ENCODE measurements around the gene MYO1E.

The MYO1E gene

DNA sequence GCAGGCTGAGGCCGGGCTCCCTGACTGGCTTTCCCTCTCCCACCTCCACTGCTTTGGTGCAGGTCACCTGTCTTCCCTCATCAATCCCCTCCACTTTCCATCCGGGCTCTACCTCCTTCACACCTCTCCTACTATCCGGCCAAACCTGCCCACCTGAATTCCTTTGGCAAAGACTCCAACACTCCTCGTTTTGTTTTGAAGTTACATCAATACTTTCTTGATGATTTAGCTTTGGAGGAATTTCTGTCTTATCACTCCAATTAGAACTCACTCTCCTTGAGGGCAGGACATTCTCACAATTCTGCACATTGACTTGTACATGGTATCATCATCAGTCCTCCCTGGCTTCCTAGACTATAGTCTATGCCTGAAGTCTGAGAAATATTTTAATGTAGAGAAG, 145.7 kb downstream of the MYO1E start:
- DNase-seq (ENCODE audit: low spot score) = no peak

GRCh38 chr15:59224474-59224873, 148.2 kb downstream of the MYO1E start:
- DNase-seq (ENCODE audit: low spot score) = no peak

- DNase-seq (ENCODE audit: low spot score) = no peak
These were observed 148.9 kb downstream of the MYO1E start for GRCh38 chr15:59223736-59224135.

DNA sequence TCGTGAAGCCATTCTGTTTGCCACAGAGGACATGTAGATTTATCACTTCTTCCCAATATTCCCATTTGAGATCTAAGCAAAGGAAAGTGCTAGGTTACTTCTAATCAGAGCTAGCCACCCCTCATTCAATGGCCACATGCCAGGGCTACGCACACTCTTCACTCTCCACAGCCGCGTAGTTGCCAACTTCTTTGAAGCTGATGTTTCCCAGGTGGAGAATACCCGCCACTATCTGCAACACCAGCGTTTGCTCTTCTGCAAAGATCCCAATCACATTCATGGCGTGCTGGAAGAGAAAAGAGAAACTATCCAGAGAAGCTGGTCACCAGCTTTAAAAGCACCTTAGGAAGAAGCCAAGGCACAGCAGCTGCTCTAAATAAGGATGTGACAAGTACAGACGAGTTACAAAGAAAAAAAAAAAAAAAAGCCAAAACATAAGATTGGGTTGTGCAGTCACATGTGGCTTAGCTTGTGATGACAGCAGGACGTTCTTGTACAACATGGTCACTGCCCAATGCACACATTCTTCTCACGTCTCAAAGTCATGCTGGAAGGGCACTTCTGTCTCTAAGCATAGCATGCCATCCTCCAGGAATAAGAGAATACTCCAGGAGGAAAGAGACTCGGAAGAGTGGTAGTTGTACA, 149.6 kb downstream of the MYO1E start:
- no peak for DNase-seq (ENCODE audit: low spot score)

DNA sequence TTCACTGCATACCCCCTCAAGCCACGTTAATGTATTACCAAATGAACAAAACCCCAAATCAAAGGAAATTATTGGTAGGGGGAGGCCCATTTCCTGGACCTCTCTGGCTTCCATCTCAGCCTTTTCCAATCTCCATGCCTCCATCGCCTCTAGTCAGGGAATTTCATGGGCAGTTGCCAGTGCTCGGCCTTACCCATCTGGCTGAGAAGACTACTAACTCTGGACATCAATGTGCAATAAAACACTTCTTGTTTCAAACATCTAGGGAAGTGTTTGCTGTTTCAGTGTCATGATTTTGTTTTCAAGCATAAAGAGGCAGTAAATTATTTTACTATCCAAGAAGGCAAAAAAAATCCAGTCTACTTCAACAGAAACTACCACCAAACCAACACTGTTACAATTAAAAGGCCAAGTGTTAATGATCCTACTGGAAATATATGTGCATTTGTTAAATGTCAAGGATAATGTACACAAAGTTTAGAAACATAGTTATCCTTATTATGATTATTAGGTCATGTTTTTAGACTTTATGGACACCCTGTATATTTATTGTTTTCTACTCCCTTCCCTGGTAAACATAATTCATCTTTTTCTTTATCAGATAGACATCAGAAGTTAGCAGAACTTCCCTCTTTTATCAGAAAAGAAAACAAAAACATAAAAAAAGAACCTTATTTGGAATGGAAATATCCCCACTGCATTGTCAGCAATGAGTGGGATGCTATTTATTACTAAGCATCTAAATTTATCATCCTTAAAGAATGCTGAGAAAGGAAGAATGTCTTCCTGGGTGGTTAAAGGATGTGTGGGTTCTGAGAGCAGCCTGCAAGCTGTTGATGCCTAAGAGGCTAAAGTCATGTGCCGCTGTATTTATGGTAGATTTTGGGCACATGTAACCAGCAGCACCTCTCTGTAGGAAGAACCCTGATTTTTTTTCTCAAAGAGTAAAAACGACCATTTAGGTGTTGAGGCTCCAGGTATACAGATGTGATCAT, 150.9 kb downstream of the MYO1E start:
- no peak for DNase-seq (ENCODE audit: low spot score)

GRCh38 chr15:59218710-59219109, 154.0 kb downstream of the MYO1E start:
- DNase-seq (ENCODE audit: low spot score) = no peak

GRCh38 chr15:59217876-59218498, 154.7 kb downstream of the MYO1E start:
- no peak for DNase-seq (ENCODE audit: low spot score)

- no peak for DNase-seq (ENCODE audit: low spot score)
These were observed 155.8 kb downstream of the MYO1E start for GRCh38 chr15:59216911-59217310.

DNA sequence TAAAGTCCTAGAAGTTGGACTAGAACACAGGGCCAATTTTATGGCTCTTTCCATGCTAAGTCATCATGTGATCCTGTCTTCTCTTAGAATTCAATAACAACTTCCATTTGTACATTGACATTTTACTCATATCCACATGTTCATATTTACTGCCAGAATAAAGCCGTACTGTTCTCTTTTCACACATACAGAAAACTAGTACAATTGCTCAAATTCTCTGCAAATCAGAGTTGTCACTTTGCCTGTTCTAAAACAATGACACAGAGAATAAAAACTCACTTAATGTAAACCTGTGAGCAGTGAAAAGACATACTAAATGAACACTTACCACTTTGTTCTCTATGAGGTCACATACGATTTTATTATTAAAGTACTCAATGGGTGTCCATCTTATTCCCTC, 162.5 kb downstream of the MYO1E start:
- no peak for DNase-seq (ENCODE audit: low spot score)

- no peak for DNase-seq (ENCODE audit: low spot score)
These were observed 163.9 kb downstream of the MYO1E start for GRCh38 chr15:59208613-59209249.

DNA sequence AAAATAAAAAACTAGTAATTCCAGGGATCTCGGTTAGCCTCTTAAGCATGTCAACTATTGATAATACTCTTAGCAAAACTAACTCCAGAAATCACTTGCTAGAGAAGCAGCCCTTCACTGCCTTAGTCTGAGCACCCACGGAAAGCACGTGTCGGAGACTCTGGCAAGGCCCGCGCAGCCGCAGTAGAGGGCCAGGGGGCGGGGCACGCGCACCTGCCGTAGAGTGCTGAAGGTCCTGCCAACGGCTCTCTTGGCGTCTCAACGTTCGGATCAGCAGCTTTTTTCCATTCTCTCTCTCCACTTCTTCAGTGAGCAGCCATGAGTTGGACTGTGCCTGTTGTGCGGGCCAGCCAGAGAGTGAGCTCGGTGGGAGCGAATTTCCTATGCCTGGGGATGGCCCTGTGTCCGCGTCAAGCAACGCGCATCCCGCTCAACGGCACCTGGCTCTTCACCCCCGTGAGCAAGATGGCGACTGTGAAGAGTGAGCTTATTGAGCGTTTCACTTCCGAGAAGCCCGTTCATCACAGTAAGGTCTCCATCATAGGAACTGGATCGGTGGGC, 166.0 kb downstream of the MYO1E start, which contains the start of gene LDHAL6B:
LDHAL6B (plus strand) TSS at position 221 of the 561 bp plus-strand sequence; CDS start at position 319, 98 bp downstream.
- DNase-seq (ENCODE audit: low spot score) = no peak

DNA sequence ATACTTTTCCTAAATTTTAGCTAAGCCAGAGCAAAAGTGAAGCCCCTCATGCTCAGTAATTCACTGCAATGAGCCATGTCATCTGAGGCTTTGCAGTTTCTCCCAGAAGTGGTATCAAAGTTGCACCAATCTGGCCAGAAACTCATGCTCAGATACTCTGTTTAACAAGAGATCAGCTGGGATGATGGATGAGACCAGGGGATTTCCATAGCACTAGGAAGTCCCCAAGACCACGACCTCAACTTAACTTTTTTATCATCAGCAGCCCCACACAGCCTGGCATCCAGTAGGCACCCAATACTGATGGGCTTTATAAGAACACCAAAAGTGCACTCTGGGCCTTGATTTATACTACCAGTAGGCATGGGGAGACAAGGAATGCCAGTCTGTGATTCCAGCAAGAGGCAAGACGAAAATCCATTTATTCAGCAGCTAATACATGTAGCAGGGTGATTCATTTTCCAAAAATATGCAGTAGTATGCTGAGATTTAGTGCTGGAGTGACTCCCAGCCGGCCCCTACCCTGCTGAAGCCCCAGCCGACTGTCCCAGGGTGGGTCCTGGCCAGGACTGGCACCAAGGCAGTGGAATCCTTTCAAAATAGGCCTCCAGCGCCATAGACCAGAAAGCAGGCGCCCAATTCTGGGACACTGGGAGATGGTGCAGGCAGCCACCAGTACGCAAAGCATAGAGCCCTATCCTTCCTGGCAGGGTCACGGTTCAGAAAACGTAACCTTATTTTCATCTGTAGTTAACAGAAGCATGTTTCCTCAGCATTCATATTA, 166.6 kb downstream of the MYO1E start:
- no peak for DNase-seq (ENCODE audit: low spot score)

DNA sequence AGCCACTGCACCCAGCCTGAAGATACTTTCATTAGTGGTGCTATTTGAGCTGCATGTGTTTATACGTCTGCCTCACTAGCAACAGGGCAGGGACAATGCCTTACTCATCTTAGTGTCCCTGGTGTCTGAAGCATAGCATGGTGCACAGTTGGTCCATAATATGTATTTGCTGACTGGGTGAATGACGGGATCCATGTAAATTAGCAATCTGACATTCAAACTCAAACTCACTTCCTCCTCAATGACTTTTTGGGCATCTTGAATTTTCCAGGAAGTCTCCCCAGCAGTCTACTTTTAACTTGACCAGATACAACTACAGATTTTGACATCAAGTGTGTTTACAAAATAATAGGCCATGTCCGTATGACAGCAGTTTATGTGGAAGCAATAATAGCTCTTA, 169.0 kb downstream of the MYO1E start:
- DNase-seq (ENCODE audit: low spot score) = no peak

DNA sequence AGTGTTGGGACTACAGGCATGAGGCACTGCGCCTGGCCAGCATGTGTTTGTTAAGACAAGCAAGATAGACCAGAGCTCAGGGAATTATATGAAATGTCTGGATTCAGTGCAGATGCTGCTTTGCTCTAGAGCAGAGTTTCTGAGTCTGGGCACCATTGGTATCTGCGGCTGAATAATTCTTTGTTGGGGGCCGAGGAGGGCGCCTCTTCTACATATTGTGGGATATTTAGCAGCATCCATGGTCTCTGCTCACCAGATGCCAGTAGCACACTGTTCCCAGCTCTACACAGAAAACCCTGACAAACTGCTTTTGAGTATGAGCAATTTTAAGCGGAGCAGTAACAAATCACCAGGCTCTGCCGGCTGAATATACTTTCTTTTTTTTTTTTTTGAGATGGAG, 169.7 kb downstream of the MYO1E start:
- DNase-seq (ENCODE audit: low spot score) = no peak

- DNase-seq (ENCODE audit: low spot score) = no peak
These were observed 172.1 kb downstream of the MYO1E start for GRCh38 chr15:59200560-59200959.

DNA sequence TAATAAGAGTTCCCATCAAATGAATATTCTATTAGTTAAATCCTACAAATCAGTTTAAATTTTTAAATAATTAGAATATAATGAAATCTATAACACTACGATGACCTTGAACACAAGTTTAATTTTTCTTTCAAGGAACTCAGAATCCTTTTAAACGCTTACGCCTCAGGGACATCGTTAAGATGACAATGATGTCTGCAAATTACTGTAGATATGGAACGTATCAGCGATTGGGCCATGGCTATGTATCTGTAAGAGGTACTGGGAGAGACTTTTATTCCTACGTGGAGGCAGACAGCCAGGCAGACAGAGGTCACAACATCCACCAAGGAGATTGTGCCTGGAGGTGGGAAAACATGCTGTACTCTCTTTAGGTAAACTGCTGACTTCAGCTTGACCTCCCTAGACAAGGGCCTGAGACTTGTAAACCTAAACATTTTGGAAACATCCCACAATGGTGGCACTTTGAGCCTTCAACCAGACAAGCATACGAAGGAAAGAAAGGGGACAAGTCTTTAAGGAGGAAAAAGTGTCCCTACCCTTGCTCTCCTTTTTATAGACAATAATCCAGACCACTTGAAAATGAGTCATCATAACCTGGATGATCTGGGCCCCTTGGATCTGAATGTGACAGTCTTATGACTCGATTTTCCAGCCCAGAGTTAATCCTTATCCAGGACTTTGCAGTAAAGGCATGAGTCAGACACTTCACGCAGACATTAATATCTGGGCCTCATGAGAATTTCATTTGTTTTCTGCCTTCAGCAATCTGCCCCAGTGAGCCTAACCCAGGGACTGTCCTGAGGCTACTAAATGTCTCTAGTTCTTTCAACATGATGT, 172.8 kb downstream of the MYO1E start:
- DNase-seq (ENCODE audit: low spot score) = no peak

DNA sequence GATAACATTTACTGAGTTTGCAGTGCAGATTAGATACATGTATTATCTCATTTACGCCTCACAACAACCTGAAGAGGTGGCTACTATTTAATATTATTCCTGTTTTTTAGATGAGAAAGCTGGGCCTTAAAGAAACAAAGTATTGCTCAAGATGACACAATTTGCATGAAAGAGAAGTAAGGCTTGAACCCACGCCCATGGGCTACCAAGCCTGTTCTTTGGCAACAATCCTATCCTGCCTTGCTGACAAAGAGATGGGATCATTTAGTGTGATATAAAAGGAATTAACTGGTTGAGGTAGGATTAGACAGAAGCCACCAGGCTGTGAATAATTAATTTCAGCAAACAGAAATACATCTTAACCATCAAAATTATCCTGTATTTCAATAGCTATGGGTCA, 175.2 kb downstream of the MYO1E start:
- DNase-seq (ENCODE audit: low spot score) = no peak

- no peak for DNase-seq (ENCODE audit: low spot score)
These were observed 176.3 kb downstream of the MYO1E start for GRCh38 chr15:59196416-59196815.

DNA sequence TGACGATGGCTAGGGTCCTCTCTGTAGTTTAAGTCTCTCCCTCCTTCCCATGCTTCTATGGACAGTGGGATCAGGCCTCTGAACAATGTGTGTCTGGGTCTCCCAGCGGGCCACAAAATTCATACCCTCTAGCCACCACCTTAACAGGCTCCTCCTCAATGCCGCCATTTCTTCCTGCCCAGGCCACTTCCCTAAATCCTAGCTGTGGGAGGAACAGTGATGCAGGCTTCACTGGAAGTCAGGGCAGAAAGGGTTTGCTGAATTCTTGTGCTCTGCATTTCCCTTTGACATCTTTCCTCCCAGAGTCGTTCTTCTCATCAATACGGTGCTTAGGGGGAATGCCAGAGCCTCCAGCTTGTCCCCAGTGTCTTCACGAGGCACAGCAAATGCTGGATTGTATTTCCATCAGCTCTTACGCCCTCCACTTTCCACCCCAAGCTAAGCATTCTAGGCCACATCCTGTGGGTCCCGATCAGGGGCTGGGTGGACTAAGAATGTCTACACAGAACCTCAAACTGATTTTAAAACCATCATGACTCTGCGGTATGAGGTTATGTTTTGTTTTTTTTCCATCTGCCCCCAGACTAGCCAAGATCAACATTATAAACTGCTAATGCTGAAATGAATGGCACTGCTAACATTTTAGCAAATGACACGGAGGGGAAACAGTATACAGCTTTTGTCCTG, 177.9 kb downstream of the MYO1E start:
- DNase-seq (ENCODE audit: low spot score) = no peak

DNA sequence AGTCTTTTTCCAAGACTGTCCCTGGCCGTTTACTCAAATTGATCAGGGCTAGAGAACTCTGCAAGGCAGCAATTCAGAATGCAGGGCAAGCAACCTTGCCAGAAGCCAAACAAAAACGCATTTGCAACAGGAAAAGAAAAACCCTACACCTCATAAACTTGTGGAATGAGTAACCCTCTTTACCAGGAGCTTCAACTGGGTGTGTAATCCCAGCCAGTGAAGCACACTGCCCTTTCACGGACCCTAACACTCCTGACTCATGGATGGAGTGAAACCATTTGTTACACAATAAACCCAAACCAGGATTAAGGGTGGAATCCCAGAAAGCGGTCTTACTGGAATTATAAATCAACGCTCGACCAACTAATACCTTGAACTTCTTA, 180.8 kb downstream of the MYO1E start:
- no peak for DNase-seq (ENCODE audit: low spot score)
